Activated naive CD8-positive, alpha-beta T cell treated with anti-CD3 and anti-CD28 coated beads, Interleukin-2, amount 50 U/mL, for 24 hours (primary cell): ENCODE results near the gene NALF2.

Experiments used
- ATAC-seq: fragments of 150-1000 bp; cut with Tn5 transposase; one replicate; pipeline ENCODE4 v1.10.0; 2021
- DNase-seq: peaks from one replicate; pipeline ENCODE4 v3.0.0; 2021
- H3K27ac Mint-ChIP-seq: one replicate; pipeline ENCODE4 v1.8.0; 2021; ENCODE audit warnings: mild to moderate bottlenecking, mixed read lengths
- H3K27me3 Mint-ChIP-seq: one replicate; pipeline ENCODE4 v1.8.0; 2021; ENCODE audit warnings: mixed read lengths
- H3K36me3 Mint-ChIP-seq: one replicate; pipeline ENCODE4 v1.8.0; 2021; ENCODE audit warnings: low read depth, mixed read lengths
- H3K4me1 Mint-ChIP-seq: one replicate; pipeline ENCODE4 v1.8.0; 2021; ENCODE audit warnings: mixed read lengths
- H3K4me3 Mint-ChIP-seq: one replicate; pipeline ENCODE4 v1.8.0; 2021; ENCODE audit warnings: mild to moderate bottlenecking, moderate library complexity, mixed read lengths
- H3K9me3 Mint-ChIP-seq: one replicate; pipeline ENCODE4 v1.8.0; 2021; ENCODE audit warnings: mixed read lengths

Gene NALF2

GRCh38 chrX:69546978-69547377 lies 42.9 kb downstream of the NALF2 start:
- H3K9me3 Mint-ChIP-seq = no peaks in the 10 kb centered on the region
- no peak overlapping the region for H3K27ac Mint-ChIP-seq
- DNase-seq = no peak
- no peaks in the 10 kb centered on the region for H3K27me3 Mint-ChIP-seq
- peaks cover 2% of the 10 kb centered on the region for H3K36me3 Mint-ChIP-seq
- ATAC-seq = no peak
- no peak overlapping the region for H3K4me3 Mint-ChIP-seq
- no peaks in the 10 kb centered on the region for H3K4me1 Mint-ChIP-seq

GRCh38 chrX:69551421-69552009 lies 47.4 kb downstream of the NALF2 start:
- H3K4me3 Mint-ChIP-seq = no peak overlapping the region
- ATAC-seq (no peak), DNase-seq (no peak)
- H3K36me3 Mint-ChIP-seq = no peaks in the 10 kb centered on the region
- no peaks in the 10 kb centered on the region for H3K9me3 Mint-ChIP-seq
- no peaks in the 10 kb centered on the region for H3K4me1 Mint-ChIP-seq
- H3K27ac Mint-ChIP-seq = no peak overlapping the region
- no peaks in the 10 kb centered on the region for H3K27me3 Mint-ChIP-seq

GRCh38 chrX:69552512-69552911 lies 48.4 kb downstream of the NALF2 start:
- Mint-ChIP-seq H3K27ac (no peak overlapping the region), H3K36me3 (no peaks in the 10 kb centered on the region), H3K4me1 (no peaks in the 10 kb centered on the region), H3K9me3 (no peaks in the 10 kb centered on the region), H3K27me3 (no peaks in the 10 kb centered on the region), H3K4me3 (no peak overlapping the region)
- no peak for ATAC-seq
- DNase-seq = no peak
